SU-DHL-6 (cell line): ENCODE measurements around the gene KRT38.

Experiments used
- H2AFZ ChIP-seq: fragments of 200-600 bp; sonication (generic); 2 replicates; pipeline ENCODE4 v1.6.1; 2014; ENCODE audit warnings: low read depth, mild to moderate bottlenecking, moderate library complexity, mixed read lengths, antibody characterized with exemption, low read length; ENCODE audit not compliant: severe bottlenecking
- H3F3A ChIP-seq: fragments of 200-600 bp; shearing (Covaris generic); 2 replicates; pipeline ENCODE4 v1.6.0; 2016; ENCODE audit warnings: antibody characterized with exemption, mild to moderate bottlenecking; ENCODE audit not compliant: insufficient read depth
- H3K27ac ChIP-seq: fragments of 200-600 bp; sonication (generic); 2 replicates; pipeline ENCODE4 v1.5.1; 2016; ENCODE audit warnings: low read depth, mild to moderate bottlenecking, low read length, moderate library complexity, mixed read lengths
- H3K27me3 ChIP-seq: fragments of 200-600 bp; sonication (generic), shearing (Covaris generic); 2 replicates; pipeline ENCODE4 v1.6.0; 2014; ENCODE audit warnings: mild to moderate bottlenecking, low read length
- H3K36me3 ChIP-seq: fragments of 200-600 bp; sonication (generic); 2 replicates; pipeline ENCODE4 v1.6.1; 2014; ENCODE audit warnings: mild to moderate bottlenecking, low read length, mixed read lengths
- H3K4me2 ChIP-seq: fragments of 300-600, 200-600 bp; shearing (Covaris generic), sonication (generic); 2 replicates; pipeline ENCODE4 v1.6.0; 2014; ENCODE audit warnings: low read length, low read depth, mild to moderate bottlenecking; ENCODE audit not compliant: poor library complexity, severe bottlenecking
- H3K4me3 ChIP-seq: fragments of 200-600 bp; sonication (generic); 2 replicates; pipeline ENCODE4 v1.5.1; 2014; ENCODE audit warnings: antibody characterized with exemption, low read length, mild to moderate bottlenecking, mixed read lengths; ENCODE audit not compliant: insufficient read depth, poor library complexity, severe bottlenecking
- H3K79me2 ChIP-seq: fragments of 200-600 bp; sonication (generic); 2 replicates; pipeline ENCODE4 v1.6.1; 2014; ENCODE audit warnings: mild to moderate bottlenecking, low read length, moderate library complexity; ENCODE audit not compliant: insufficient read depth
- H3K9ac ChIP-seq: fragments of 200-600 bp; sonication (generic); 2 replicates; pipeline ENCODE4 v1.7.0; 2014; ENCODE audit warnings: mild to moderate bottlenecking, low read length
- H3K9me2 ChIP-seq: fragments of 200-600 bp; sonication (generic); replicated peaks from 2 replicates; pipeline ENCODE4 v1.6.1; 2014; ENCODE audit warnings: low read length; ENCODE audit not compliant: insufficient read depth
- H3K9me3 ChIP-seq: fragments of 200-600 bp; sonication (generic); 2 replicates; pipeline ENCODE4 v1.6.1; 2014; ENCODE audit warnings: low read length, mixed read lengths; ENCODE audit not compliant: insufficient read depth
- H4K20me1 ChIP-seq: fragments of 200-600 bp; sonication (generic); 2 replicates; pipeline ENCODE4 v1.6.1; 2014; ENCODE audit warnings: low read depth, mild to moderate bottlenecking, antibody characterized with exemption, low read length, moderate library complexity, mixed read lengths
- CTCF ChIP-seq: fragments of 200-600 bp; sonication (generic); IDR thresholded peaks from one replicate; pipeline ENCODE4 v1.5.1; 2017; ENCODE audit warnings: antibody characterized with exemption, mild to moderate bottlenecking, low read length, moderate library complexity; ENCODE audit not compliant: insufficient read depth, poor library complexity, severe bottlenecking
- EZH2phosphoT487 ChIP-seq: fragments of 200-600 bp; sonication (generic), shearing (Covaris generic); conservative IDR thresholded peaks from 2 replicates; pipeline ENCODE4 v1.6.1; 2018; ENCODE audit warnings: mild to moderate bottlenecking, antibody characterized with exemption, low read length, moderate library complexity, mixed read lengths

Gene KRT38

DNA sequence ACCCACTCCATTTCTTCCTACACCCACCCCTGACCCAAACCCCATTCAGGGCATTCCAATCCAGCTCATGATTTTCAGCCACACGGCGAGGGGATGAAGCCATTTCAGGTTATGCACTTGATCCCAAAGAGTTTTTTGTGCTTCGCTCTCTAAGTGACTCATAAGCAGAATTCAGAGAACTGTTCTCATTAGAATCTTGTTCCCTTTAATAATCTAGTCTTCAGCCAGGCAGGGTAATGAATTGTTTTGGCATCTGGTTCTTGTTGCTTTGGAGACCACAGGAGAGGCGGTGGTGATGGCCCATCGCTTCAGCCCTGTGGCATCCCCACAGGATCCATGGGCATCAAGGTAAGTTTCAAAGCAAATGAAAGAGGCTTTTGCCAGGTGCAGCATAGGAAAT is 38.6 kb downstream of the KRT38 start:
- H3F3A ChIP-seq: no peaks in the 10 kb centered on the region
- no peaks in the 10 kb centered on the region for H3K9me3 ChIP-seq
- H2AFZ ChIP-seq: no peak overlapping the region
- H3K4me3 ChIP-seq: no peak overlapping the region
- H3K27me3 ChIP-seq: no peaks in the 10 kb centered on the region
- H3K9ac ChIP-seq: no peak overlapping the region
- H3K36me3 ChIP-seq: no peaks in the 10 kb centered on the region
- H3K27ac ChIP-seq: no peak overlapping the region
- no peaks in the 10 kb centered on the region for H3K79me2 ChIP-seq
- no peak overlapping the region for H3K4me2 ChIP-seq
- TF ChIP-seq EZH2phosphoT487 (no peak), CTCF (no peak)
- H3K9me2 ChIP-seq: no peaks in the 10 kb centered on the region
- no peaks in the 10 kb centered on the region for H4K20me1 ChIP-seq

GRCh38 chr17:41396996-41397660 is 43.7 kb downstream of the KRT38 start, which contains the start of gene KRT31:
TSS of gene KRT31 (minus strand) at chr17:41397608. CDS start at chr17:41397539, 69 bp downstream.
- Histone ChIP-seq H3K9ac (no peak within 1 kb of the TSS), H3K9me3 (no peaks in the 10 kb centered on the region), H4K20me1 (no peaks in the 10 kb centered on the region), H3F3A (no peaks in the 10 kb centered on the region), H3K9me2 (no peaks in the 10 kb centered on the region), H3K27ac (no peak within 1 kb of the TSS), H3K27me3 (no peaks in the 10 kb centered on the region), H3K36me3 (no peaks in the 10 kb centered on the region), H3K4me2 (no peak within 1 kb of the TSS), H3K4me3 (no peak within 1 kb of the TSS), H2AFZ (no peak within 1 kb of the TSS), H3K79me2 (no peaks in the 10 kb centered on the region)
- TF ChIP-seq CTCF (no peak), EZH2phosphoT487 (no peak)

DNA sequence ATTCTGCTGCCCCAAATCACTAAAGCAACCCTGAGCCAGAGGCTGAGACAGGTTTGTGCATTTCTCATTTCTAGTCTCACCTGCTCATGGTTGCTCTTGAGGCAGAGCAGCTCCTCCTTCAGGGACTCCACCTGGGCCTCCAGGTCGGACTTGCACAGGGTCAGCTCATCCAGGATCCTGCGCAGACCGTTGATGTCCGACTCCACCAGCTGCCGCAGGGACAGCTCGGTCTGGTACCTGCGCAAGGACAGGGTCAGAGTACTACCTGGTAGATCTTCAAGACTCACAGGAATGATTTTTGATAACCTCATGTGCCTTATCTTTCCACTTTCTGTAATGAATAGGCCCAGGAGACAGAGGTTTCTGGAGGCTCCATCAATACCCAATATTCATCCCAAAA is 44.4 kb downstream of the KRT38 start:
- TF ChIP-seq EZH2phosphoT487: no peak
- TF ChIP-seq CTCF: no peak
- Histone ChIP-seq H3K27me3 (0 out of 2 replicates have a peak, but pooled peaks cover 2% of the 10 kb centered on the region), H3K4me2 (no peak overlapping the region), H3K4me3 (no peak overlapping the region), H3K27ac (no peak overlapping the region), H3K9me2 (no peaks in the 10 kb centered on the region), H3K79me2 (no peaks in the 10 kb centered on the region), H3K36me3 (no peaks in the 10 kb centered on the region), H3K9me3 (no peaks in the 10 kb centered on the region), H3K9ac (no peak overlapping the region), H3F3A (no peaks in the 10 kb centered on the region), H2AFZ (no peak overlapping the region), H4K20me1 (no peaks in the 10 kb centered on the region)
